ENCODE measurements around the gene LTV1.

DNA sequence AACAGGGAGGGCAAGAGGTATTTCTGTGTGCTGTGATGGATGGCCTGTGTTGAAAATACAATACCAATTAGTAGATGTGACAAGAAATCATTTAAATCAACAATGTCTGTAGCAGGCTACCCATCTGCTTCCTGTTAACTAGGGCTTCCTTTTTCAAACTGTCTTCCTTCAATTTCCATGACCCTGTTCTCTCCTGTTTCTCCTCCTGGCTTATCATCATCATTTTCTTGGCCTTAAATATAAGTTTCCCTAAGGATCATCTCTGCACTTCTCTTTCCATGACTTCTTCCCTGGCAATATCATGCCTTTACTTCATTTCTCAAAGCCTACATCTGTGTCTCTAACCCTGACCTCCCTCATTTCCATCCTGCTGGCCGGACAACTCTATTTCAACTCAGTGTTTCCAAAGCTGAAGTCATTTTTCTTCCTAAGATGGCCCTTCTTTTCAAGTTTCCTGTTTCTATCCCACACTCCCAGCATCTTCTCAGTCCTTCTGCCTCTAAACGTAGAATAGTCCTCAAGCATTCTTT, 39.3 kb downstream of the LTV1 start:
- TF ChIP-seq YY1 (IDR thresholded peaks at IDR 0.05; ENCODE audit: insufficient read depth, insufficient read length) (no peak), SUZ12 (IDR thresholded peaks at IDR 0.05; ENCODE audit: extremely low read depth, insufficient read depth, insufficient read length) (no peak)
